HCT116 (cell line): ENCODE results near the gene HIVEP1. TPM values are rescaled to one million over a fixed set of nuclear protein-coding genes. Genes with fewer than 3 reads are reported as not detected.

Experiments
- ATAC-seq: fragments of 200-7000 bp; cut with Tn5 transposase; 2 replicates; pipeline ENCODE4 v1.9.1; 2020; ENCODE audit warnings: mild to moderate bottlenecking, moderate library complexity
- BruUV-seq: library from RNA; stranded (reverse); fragments of 400-500 nt; replicated peaks from 2 replicates; lab custom pipeline; 2021; lab: Mats Ljungman, UMichigan
- CTCF ChIA-PET: fragments of 300-600 bp; sonication (Branson Sonifier 250); formaldehyde crosslinking; loops from one replicate; lab custom pipeline; 2021; ENCODE audit warnings: antibody characterized with exemption; lab: Charles Lee
- POLR2A ChIA-PET: fragments of 300-600, 350-600 bp; sonication (Branson Sonifier 250); formaldehyde crosslinking; loops from one replicate; lab custom pipeline; 2021; ENCODE audit warnings: antibody characterized with exemption; lab: Charles Lee
- RAD21 ChIA-PET, 2 experiments: fragments of 300-600 bp; sonication (Branson Sonifier 250); formaldehyde crosslinking; loops; one replicate each; lab custom pipeline; 2023; ENCODE audit warnings: low total read pairs in 2 of 2; ENCODE audit not compliant: uncharacterized antibody in 2 of 2, unreplicated experiment in 2 of 2, low non-redundant PET in 1 of 2; lab: Charles Lee
- DNase-seq: peaks from one replicate; pipeline ENCODE4 v3.0.0-alpha.2; 2010; ENCODE audit warnings: low read depth, low spot score
- H2AFZ ChIP-seq: fragments of 200-600 bp; shearing (Covaris generic), sonication (generic); 2 replicates; pipeline ENCODE4 v1.6.1; 2017; ENCODE audit warnings: low read depth, mixed run types, mixed read lengths, antibody characterized with exemption, low read length; ENCODE audit not compliant: poor library complexity, severe bottlenecking
- H3K27ac ChIP-seq: 2 replicates; pipeline ENCODE4 v1.5.1; 2012; ENCODE audit warnings: low read depth, low read length
- H3K27me3 ChIP-seq: fragments of 200-600 bp; sonication (generic); 2 replicates; pipeline ENCODE4 v1.6.1; 2016; ENCODE audit warnings: mixed run types, low read length, mixed read lengths; ENCODE audit not compliant: insufficient read depth
- H3K36me3 ChIP-seq, 2 experiments: fragments of 200-500 bp in 1 of 2; fragments of 200-600 bp in 1 of 2; sonication (Bioruptor generic) in 1 of 2; sonication (generic) in 1 of 2; 2 replicates each; pipeline versions ENCODE4 v1.5.1 to v1.6.1; 2014 to 2016; ENCODE audit warnings: low read length in 2 of 2, inconsistent platforms in 1 of 2, mixed read lengths in 1 of 2, mixed run types in 1 of 2; ENCODE audit not compliant: insufficient read depth in 2 of 2, control insufficient read depth in 1 of 2
- H3K4me1 ChIP-seq, 2 experiments: fragments of 200-600 bp in 1 of 2; sonication (generic) in 1 of 2; 2 replicates each; pipeline versions ENCODE4 v1.5.1 to v1.6.1; 2012 to 2017; ENCODE audit warnings: low read length in 2 of 2, inconsistent platforms in 1 of 2, mild to moderate bottlenecking in 1 of 2, mixed read lengths in 1 of 2, mixed run types in 1 of 2, moderate library complexity in 1 of 2; ENCODE audit not compliant: insufficient read depth in 2 of 2, control insufficient read depth in 1 of 2
- H3K4me2 ChIP-seq: fragments of 200-600 bp; sonication (generic); 2 replicates; pipeline ENCODE4 v1.6.1; 2017; ENCODE audit warnings: mixed run types, low read length, mixed read lengths
- H3K4me3 ChIP-seq, 2 experiments: fragments of 200-600 bp in 1 of 2; sonication (generic) in 1 of 2; replicated peaks in 1 of 2; 2 replicates each; pipeline ENCODE4 v1.5.1; 2011 to 2016; ENCODE audit warnings: low read length in 2 of 2, control low read depth in 1 of 2, low read depth in 1 of 2, mild to moderate bottlenecking in 1 of 2, mixed read lengths in 1 of 2, mixed run types in 1 of 2
- H3K79me2 ChIP-seq: fragments of 200-600 bp; sonication (generic); 2 replicates; pipeline ENCODE4 v1.6.1; 2017; ENCODE audit warnings: mild to moderate bottlenecking, mixed run types, low read length, moderate library complexity, mixed read lengths; ENCODE audit not compliant: insufficient read depth
- H3K9ac ChIP-seq: fragments of 200-600 bp; sonication (generic); 2 replicates; pipeline ENCODE4 v1.6.1; 2016; ENCODE audit warnings: low read length, mixed read lengths
- H3K9me2 ChIP-seq: fragments of 200-600 bp; sonication (generic), shearing (Covaris generic); 2 replicates; pipeline ENCODE4 v1.6.1; 2017; ENCODE audit warnings: mixed run types, mild to moderate bottlenecking, moderate library complexity; ENCODE audit not compliant: insufficient read depth
- H3K9me3 ChIP-seq, 2 experiments: fragments of 200-500 bp in 1 of 2; fragments of 200-600 bp in 1 of 2; sonication (Bioruptor generic) in 1 of 2; sonication (generic) in 1 of 2; 2 replicates each; pipeline ENCODE4 v1.6.1; 2014 to 2017; ENCODE audit warnings: low read length in 2 of 2, mixed read lengths in 2 of 2, inconsistent platforms in 1 of 2, low read depth in 1 of 2, mild to moderate bottlenecking in 1 of 2, mixed run types in 1 of 2, moderate library complexity in 1 of 2; ENCODE audit not compliant: control insufficient read depth in 1 of 2, insufficient read depth in 1 of 2
- H4K20me1 ChIP-seq: fragments of 200-600 bp; sonication (generic), shearing (Covaris generic); 2 replicates; pipeline ENCODE4 v1.6.1; 2017; ENCODE audit warnings: mixed run types, mild to moderate bottlenecking, moderate library complexity; ENCODE audit not compliant: insufficient read depth
- CBX3 ChIP-seq: IDR thresholded peaks from 2 replicates; pipeline ENCODE4 v1.6.1; 2012; ENCODE audit warnings: low read depth
- CEBPB ChIP-seq: IDR thresholded peaks from 2 replicates; pipeline ENCODE4 v1.6.1; 2012; ENCODE audit warnings: low read depth
- FOSL1 ChIP-seq: IDR thresholded peaks from 2 replicates; pipeline ENCODE4 v1.6.1; 2012; ENCODE audit warnings: low read depth
- POLR2A ChIP-seq: IDR thresholded peaks from 2 replicates; pipeline ENCODE4 v1.7.0; 2011; ENCODE audit warnings: borderline replicate concordance; ENCODE audit not compliant: insufficient read depth, insufficient read length; ENCODE audit errors: extremely low read depth
- POLR2AphosphoS5 ChIP-seq: IDR thresholded peaks from 2 replicates; pipeline ENCODE4 v1.6.1; 2011; ENCODE audit warnings: mild to moderate bottlenecking, low read depth, low read length, moderate library complexity
- REST ChIP-seq: IDR thresholded peaks from 2 replicates; pipeline ENCODE4 v1.6.1; 2012; ENCODE audit warnings: low read depth
- SRF ChIP-seq: IDR thresholded peaks from 2 replicates; pipeline ENCODE4 v1.6.1; 2012; ENCODE audit warnings: low read depth
- YY1 ChIP-seq: IDR thresholded peaks from 2 replicates; pipeline ENCODE4 v1.6.1; 2011; ENCODE audit warnings: low read length, low read depth, moderate library complexity, mild to moderate bottlenecking; ENCODE audit not compliant: insufficient replicate concordance; ENCODE audit errors: extremely low read depth
- ZBTB33 ChIP-seq: IDR thresholded peaks from 2 replicates; pipeline ENCODE4 v1.6.1; 2011; ENCODE audit warnings: mild to moderate bottlenecking, low read length, moderate library complexity; ENCODE audit not compliant: insufficient replicate concordance; ENCODE audit errors: extremely low read depth
- ZNF274 ChIP-seq: fragments of 200-500 bp; sonication (Bioruptor generic); IDR thresholded peaks from 2 replicates; pipeline ENCODE4 v1.6.1; 2014; ENCODE audit warnings: mild to moderate bottlenecking, low read depth, low read length, inconsistent platforms
- intact Hi-C: fragments of 100-400 bp; cut with micrococcal nuclease; formaldehyde crosslinking; loops from 2 replicates; pipeline ENCODE4 v1.10.0; 2022
- total RNA-seq: library from RNA; stranded (reverse); gene quantifications from one replicate; pipeline ENCODE4 v1.2.1, GENCODE V29; 2021; ENCODE audit not compliant: unreplicated experiment
- TF ChIP-seq, protein P1 (sequence below): IDR thresholded peaks from 2 replicates; pipeline ENCODE4 v1.6.1; 2012
- TF ChIP-seq, protein P2 (sequence below): IDR thresholded peaks from 2 replicates; pipeline ENCODE4 v1.6.1; 2012

HIVEP1 gene
- total RNA-seq, 1 experiment from 2014 or later, result 11.2 TPM

DNA sequence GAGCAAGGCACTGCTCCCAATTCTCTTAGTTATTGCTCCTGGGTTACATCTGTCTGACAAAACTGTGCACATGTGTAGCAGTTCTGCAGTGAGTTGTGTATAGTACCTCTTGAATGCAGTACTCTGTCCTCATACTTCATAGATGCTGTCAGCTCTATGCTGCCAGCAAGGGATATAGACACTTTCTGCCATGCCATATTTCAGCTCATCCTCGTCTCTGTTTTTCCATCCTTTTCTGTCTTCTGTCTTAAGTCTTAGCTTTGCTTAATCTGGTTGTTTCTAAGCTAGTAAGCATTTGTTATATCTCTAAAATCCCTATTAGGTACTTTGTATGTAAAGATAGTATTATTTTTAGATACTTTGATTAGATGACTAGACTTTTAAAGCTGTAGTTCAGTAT is 76.4 kb downstream of the HIVEP1 start:
- intact Hi-C loops, result no loop called here
- no TSS peak for BruUV-seq
- Histone ChIP-seq H3K27ac (no peak overlapping the region), H3K4me3 (no peak overlapping the region), H3K9ac (no peak overlapping the region), H3K36me3 (no peaks in the 10 kb centered on the region), H3K79me2 (no peaks in the 10 kb centered on the region), H3K4me2 (no peak overlapping the region), H3K27me3 (no peaks in the 10 kb centered on the region), H4K20me1 (no peaks in the 10 kb centered on the region), H2AFZ (no peak overlapping the region), H3K9me2 (no peaks in the 10 kb centered on the region), H3K9me3 (no peaks in the 10 kb centered on the region), H3K4me1 (no peaks in the 10 kb centered on the region)
- CTCF ChIA-PET, result no interaction called here
- ATAC-seq, result no peak
- no peak for TF ChIP-seq SRF
- no peak for TF ChIP-seq CBX3
- no peak for TF ChIP-seq YY1
- TF ChIP-seq REST, result no peak
- no peak for TF ChIP-seq CEBPB
- no peak for TF ChIP-seq ZBTB33
- no peak for TF ChIP-seq POLR2A
- TF ChIP-seq, protein P1, sequence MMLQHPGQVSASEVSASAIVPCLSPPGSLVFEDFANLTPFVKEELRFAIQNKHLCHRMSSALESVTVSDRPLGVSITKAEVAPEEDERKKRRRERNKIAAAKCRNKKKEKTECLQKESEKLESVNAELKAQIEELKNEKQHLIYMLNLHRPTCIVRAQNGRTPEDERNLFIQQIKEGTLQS, result no peak
- TF ChIP-seq POLR2AphosphoS5, result no peak
- TF ChIP-seq, protein P2, sequence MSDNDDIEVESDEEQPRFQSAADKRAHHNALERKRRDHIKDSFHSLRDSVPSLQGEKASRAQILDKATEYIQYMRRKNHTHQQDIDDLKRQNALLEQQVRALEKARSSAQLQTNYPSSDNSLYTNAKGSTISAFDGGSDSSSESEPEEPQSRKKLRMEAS, result no peak
- TF ChIP-seq ZNF274, result no peak
- TF ChIP-seq FOSL1, result no peak
- POLR2A ChIA-PET, result no interaction called here
- RAD21 ChIA-PET, result no interaction called here
- no peak for DNase-seq
